Endothelial cell of umbilical vein (primary cell): Measurements from ENCODE around the gene TRAPPC3. TPM values are rescaled to one million over a fixed set of nuclear protein-coding genes. Genes with fewer than 3 reads are reported as not detected.

Experiments
- BruUV-seq: library from RNA; stranded (reverse); fragments of 400-500 nt; replicated peaks from 2 replicates; lab custom pipeline; 2021; lab: Mats Ljungman, UMichigan
- CTCF ChIA-PET: fragments of 300-600, 350-600 bp; sonication (Branson Sonifier 250); formaldehyde crosslinking; loops from one replicate; lab custom pipeline; 2021; ENCODE audit warnings: antibody characterized with exemption, inconsistent platforms; lab: Charles Lee
- POLR2A ChIA-PET: fragments of 300-600, 350-600 bp; sonication (Branson Sonifier 250); formaldehyde crosslinking; loops from one replicate; lab custom pipeline; 2021; ENCODE audit warnings: antibody characterized with exemption, inconsistent platforms; lab: Charles Lee
- DNase-seq: peaks from one replicate; pipeline ENCODE4 v3.0.0-alpha.2; 2011; ENCODE audit warnings: low read depth, low spot score
- FAIRE-seq: peaks from 2 replicates; lab custom pipeline; 2011; peaks lifted over from hg19 to GRCh38; lab: Jason Lieb, UNC
- H2AFZ ChIP-seq: 2 replicates; pipeline ENCODE4 v1.6.0; 2012; ENCODE audit warnings: low read depth, low read length, control low read depth, inconsistent platforms
- H3K27ac ChIP-seq: 2 replicates; pipeline ENCODE4 v1.5.1; 2011; ENCODE audit warnings: low read depth, mild to moderate bottlenecking, control low read depth, low read length, moderate library complexity; ENCODE audit not compliant: insufficient read depth
- H3K27me3 ChIP-seq, 2 experiments: 2 replicates each; pipeline versions ENCODE4 v1.6.0 to v1.6.1; 2011; ENCODE audit warnings: low read length in 2 of 2, mixed read lengths in 1 of 2; ENCODE audit not compliant: control insufficient read depth in 2 of 2, insufficient read depth in 2 of 2
- H3K36me3 ChIP-seq, 2 experiments: 2 replicates in 1 of 2; 3 replicates in 1 of 2; pipeline ENCODE4 v1.5.1; 2011; ENCODE audit warnings: low read length in 2 of 2, mild to moderate bottlenecking in 1 of 2, moderate library complexity in 1 of 2; ENCODE audit not compliant: control insufficient read depth in 2 of 2, insufficient read depth in 2 of 2; ENCODE audit errors: extremely low read depth in 1 of 2
- H3K4me1 ChIP-seq: 3 replicates; pipeline ENCODE4 v1.5.1; 2011; ENCODE audit warnings: mild to moderate bottlenecking, low read length; ENCODE audit not compliant: control insufficient read depth, insufficient read depth; ENCODE audit errors: extremely low read depth
- H3K4me2 ChIP-seq: 2 replicates; pipeline ENCODE4 v1.6.1; 2011; ENCODE audit warnings: low read length, control low read depth, mixed read lengths; ENCODE audit not compliant: insufficient read depth
- H3K4me3 ChIP-seq, 3 experiments: fragments of 200-600 bp in 1 of 3; sonication (generic), shearing (Covaris generic) in 1 of 3; replicated peaks in 1 of 3; 2 replicates each; pipeline ENCODE4 v1.5.1; 2011 to 2016; ENCODE audit warnings: control low read depth in 3 of 3, low read length in 3 of 3, mild to moderate bottlenecking in 2 of 3, inconsistent platforms in 1 of 3, low read depth in 1 of 3, moderate library complexity in 1 of 3; ENCODE audit not compliant: insufficient read depth in 1 of 3
- H3K79me2 ChIP-seq: 2 replicates; pipeline ENCODE4 v1.6.0; 2012; ENCODE audit warnings: low read length, inconsistent platforms; ENCODE audit not compliant: control insufficient read depth, insufficient read depth
- H3K9ac ChIP-seq: replicated peaks from 2 replicates; pipeline ENCODE3; 2011; ENCODE audit warnings: low read length, control low read depth; ENCODE audit not compliant: insufficient read depth; ENCODE audit errors: extremely low read depth
- H3K9me1 ChIP-seq: replicated peaks from 3 replicates; pipeline ENCODE4 v1.6.0; 2011; ENCODE audit warnings: mild to moderate bottlenecking, low read length; ENCODE audit not compliant: control insufficient read depth, insufficient read depth; ENCODE audit errors: extremely low read depth
- H3K9me3 ChIP-seq: replicated peaks from 2 replicates; pipeline ENCODE4 v1.5.1; 2012; ENCODE audit warnings: low read length, inconsistent platforms; ENCODE audit not compliant: control insufficient read depth, insufficient read depth
- H4K20me1 ChIP-seq: replicated peaks from 2 replicates; pipeline ENCODE3; 2011; ENCODE audit warnings: mild to moderate bottlenecking, low read length; ENCODE audit not compliant: control insufficient read depth, insufficient read depth; ENCODE audit errors: extremely low read depth
- EZH2 ChIP-seq: IDR thresholded peaks from 2 replicates; pipeline ENCODE4 v1.6.1; 2012; ENCODE audit warnings: borderline replicate concordance, low read depth, mild to moderate bottlenecking, moderate library complexity, low read length, inconsistent platforms; ENCODE audit not compliant: severe bottlenecking
- FOS ChIP-seq: IDR thresholded peaks from 2 replicates; pipeline ENCODE4 v1.6.1; 2011; ENCODE audit warnings: mild to moderate bottlenecking, low read length, moderate library complexity, borderline replicate concordance; ENCODE audit not compliant: insufficient read depth
- GATA2 ChIP-seq: IDR thresholded peaks from 2 replicates; pipeline ENCODE4 v1.7.0; 2011; ENCODE audit warnings: low read depth, mild to moderate bottlenecking, moderate library complexity, mixed read lengths, low read length; ENCODE audit not compliant: insufficient read length, insufficient read depth
- JUN ChIP-seq: IDR thresholded peaks from 2 replicates; pipeline ENCODE4 v1.6.1; 2011; ENCODE audit warnings: borderline replicate concordance, low read depth; ENCODE audit not compliant: insufficient read length, insufficient read depth
- MYC ChIP-seq: IDR thresholded peaks from one replicate; pipeline ENCODE4 v1.6.1; 2011; ENCODE audit warnings: mild to moderate bottlenecking, low read depth, low read length
- POLR2A ChIP-seq: IDR thresholded peaks from 2 replicates; pipeline ENCODE4 v1.6.1; 2012; ENCODE audit warnings: low read depth, mild to moderate bottlenecking, control low read depth, low read length
- POLR2AphosphoS5 ChIP-seq: IDR thresholded peaks from 2 replicates; pipeline ENCODE4 v1.6.1; 2012; ENCODE audit warnings: low read depth, mild to moderate bottlenecking, control low read depth, low read length, moderate library complexity; ENCODE audit not compliant: insufficient read depth
- dilution Hi-C: fragments of 300-500 bp; cut with MboI; formaldehyde crosslinking; loops from one replicate; pipeline ENCODE4 v1.15.0; 2019; ENCODE audit warnings: low sequenced_read_pairs; ENCODE audit not compliant: extremely low pct_ligation_motif_present
- intact Hi-C: fragments of 100-400 bp; cut with micrococcal nuclease; formaldehyde crosslinking; loops from one replicate; pipeline ENCODE4 v1.10.0; 2022
- polyA plus RNA-seq, 4 experiments: library from polyadenylated mRNA; depleted of rRNA in 3 of 4; stranded (reverse) in 3 of 4; unstranded in 1 of 4; fragments of >200 nt; gene quantifications; 2 replicates each; pipeline versions ENCODE4 v1.2.1 to v1.2.3, GENCODE V29; 2011 to 2012; ENCODE audit warnings: missing spikeins in 1 of 4
- total RNA-seq: library from RNA; stranded (reverse); gene quantifications from 2 replicates; pipeline ENCODE4 v1.2.3, GENCODE V29; 2021
- TF ChIP-seq, protein P1 (sequence below): IDR thresholded peaks from 2 replicates; pipeline ENCODE4 v1.6.1; 2011; ENCODE audit not compliant: insufficient read depth, insufficient read length
- TF ChIP-seq, protein P2 (sequence below), 2 donors: IDR thresholded peaks; 1 replicate in 1 of 2; 2 replicates in 1 of 2; pipeline ENCODE4 v1.5.1; 2011; ENCODE audit warnings: low read length in 2 of 2, mild to moderate bottlenecking in 2 of 2, moderate library complexity in 2 of 2, control low read depth in 1 of 2, inconsistent platforms in 1 of 2, low read depth in 1 of 2; ENCODE audit not compliant: insufficient read depth in 1 of 2; ENCODE audit errors: extremely low read depth in 1 of 2

Gene TRAPPC3
- total and polyA plus RNA-seq, 2 donors (not counting 3 experiments of a cell fraction or from before 2014, with no cell fraction given): 93.4 to 125 TPM

DNA sequence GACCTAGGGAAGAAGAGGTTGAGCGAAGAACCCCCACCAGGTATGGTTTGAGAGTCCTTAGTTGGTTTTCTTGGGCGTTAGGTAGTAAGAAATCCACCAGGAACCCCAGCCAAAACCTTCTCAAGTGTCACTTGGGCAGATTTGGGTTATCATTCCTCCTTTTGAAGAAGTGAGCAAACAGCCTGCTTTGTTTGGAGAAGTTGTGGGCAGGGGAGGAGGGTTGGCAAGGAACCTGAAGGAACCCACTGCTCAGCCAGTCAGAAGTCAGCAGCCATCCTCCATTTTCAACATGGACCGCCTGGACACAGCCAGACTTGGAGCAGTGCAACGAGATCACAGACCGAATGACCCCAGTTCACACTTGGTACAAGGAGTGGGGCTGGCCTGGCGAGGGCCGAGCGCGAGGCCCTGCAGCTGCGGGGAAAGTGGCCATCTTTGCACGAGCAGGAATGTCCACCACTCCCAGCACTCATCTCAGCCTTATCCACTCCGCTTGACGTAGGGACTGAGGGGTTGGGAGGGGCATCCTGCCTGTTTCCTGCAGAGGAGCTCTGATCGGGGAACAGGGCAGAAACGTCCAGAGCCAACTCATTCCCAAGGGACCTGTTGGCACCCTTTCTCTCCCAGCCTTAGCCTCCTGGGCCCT lies 53.4 kb downstream of the TRAPPC3 start:
- Histone ChIP-seq H3K4me3 (no peak overlapping the region), H3K27ac (no peak overlapping the region), H3K36me3 (peaks cover 16 to 38% of the 10 kb centered on the region in 2 experiments), H3K4me2 (no peak overlapping the region), H3K27me3 (no peaks in the 10 kb centered on the region), H4K20me1 (no peaks in the 10 kb centered on the region), H3K9ac (no peak overlapping the region), H3K4me1 (no peaks in the 10 kb centered on the region), H2AFZ (no peak overlapping the region), H3K9me1 (no peaks in the 10 kb centered on the region), H3K79me2 (peaks cover 8% of the 10 kb centered on the region), H3K9me3 (no peaks in the 10 kb centered on the region)
- BruUV-seq: no TSS peak
- FAIRE-seq (no peak), DNase-seq (no peak)
- TF ChIP-seq, protein P1, sequence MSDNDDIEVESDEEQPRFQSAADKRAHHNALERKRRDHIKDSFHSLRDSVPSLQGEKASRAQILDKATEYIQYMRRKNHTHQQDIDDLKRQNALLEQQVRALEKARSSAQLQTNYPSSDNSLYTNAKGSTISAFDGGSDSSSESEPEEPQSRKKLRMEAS: no peak
- TF ChIP-seq GATA2 (no peak), MYC (no peak), JUN (no peak), POLR2A (no peak), POLR2AphosphoS5 (no peak), FOS (no peak), EZH2 (no peak)
- TF ChIP-seq, protein P2, sequence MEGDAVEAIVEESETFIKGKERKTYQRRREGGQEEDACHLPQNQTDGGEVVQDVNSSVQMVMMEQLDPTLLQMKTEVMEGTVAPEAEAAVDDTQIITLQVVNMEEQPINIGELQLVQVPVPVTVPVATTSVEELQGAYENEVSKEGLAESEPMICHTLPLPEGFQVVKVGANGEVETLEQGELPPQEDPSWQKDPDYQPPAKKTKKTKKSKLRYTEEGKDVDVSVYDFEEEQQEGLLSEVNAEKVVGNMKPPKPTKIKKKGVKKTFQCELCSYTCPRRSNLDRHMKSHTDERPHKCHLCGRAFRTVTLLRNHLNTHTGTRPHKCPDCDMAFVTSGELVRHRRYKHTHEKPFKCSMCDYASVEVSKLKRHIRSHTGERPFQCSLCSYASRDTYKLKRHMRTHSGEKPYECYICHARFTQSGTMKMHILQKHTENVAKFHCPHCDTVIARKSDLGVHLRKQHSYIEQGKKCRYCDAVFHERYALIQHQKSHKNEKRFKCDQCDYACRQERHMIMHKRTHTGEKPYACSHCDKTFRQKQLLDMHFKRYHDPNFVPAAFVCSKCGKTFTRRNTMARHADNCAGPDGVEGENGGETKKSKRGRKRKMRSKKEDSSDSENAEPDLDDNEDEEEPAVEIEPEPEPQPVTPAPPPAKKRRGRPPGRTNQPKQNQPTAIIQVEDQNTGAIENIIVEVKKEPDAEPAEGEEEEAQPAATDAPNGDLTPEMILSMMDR (IDR thresholded peaks at IDR 0.05; ENCODE audit: extremely low read depth in 1 of 2, insufficient read depth in 1 of 2, low read depth in 1 of 2, low read length in 2 of 2): no peak
- dilution Hi-C loops (no loop called here), intact Hi-C loops (no loop called here)
- ChIA-PET CTCF (interaction anchor here (1.2 to 13.8 kb wide), 5 partner anchors 9 to 190 kb away, joined by 3 to 233 read pairs (median 11); no protein-coding TSS in a partner anchor), POLR2A (no interaction called here)
